Adrenal gland (tissue), 12 donors: ENCODE results near the gene THSD4. TPM values are rescaled to one million over a fixed set of nuclear protein-coding genes. Genes with fewer than 3 reads are reported as not detected.

ENCODE experiments used
- DNase-seq, 7 donors: peaks; one replicate each; pipeline ENCODE4 v3.0.0-alpha.2; 2019 to 2020
- H3K27ac ChIP-seq, 5 donors: fragments of 200-600 bp; sonication (generic) in 4 of 5; 1 replicate in 3 of 5; 2 replicates in 2 of 5; pipeline versions ENCODE4 v1.5.1 to v1.8.0; 2016 to 2020; ENCODE audit warnings: mild to moderate bottlenecking in 1 of 5
- H3K27me3 ChIP-seq: fragments of 200-600 bp; 2 replicates; pipeline ENCODE4 v1.8.0; 2021
- H3K36me3 ChIP-seq, 2 donors: fragments of 200-600 bp; replicated peaks in 1 of 2; 1 replicate in 1 of 2; 2 replicates in 1 of 2; pipeline versions ENCODE4 v1.5.1 to v1.8.0; 2018 to 2022
- H3K4me1 ChIP-seq, 2 donors: fragments of 200-600 bp; replicated peaks in 1 of 2; 1 replicate in 1 of 2; 2 replicates in 1 of 2; pipeline versions ENCODE4 v1.5.1 to v1.8.0; 2018 to 2021
- H3K4me3 ChIP-seq, 4 donors: fragments of 200-600 bp; sonication (generic) in 3 of 4; one replicate each; pipeline ENCODE4 v1.5.1; 2016 to 2018
- H3K9me3 ChIP-seq, 3 donors: fragments of 200-600 bp; sonication (generic) in 1 of 3; replicated peaks in 1 of 3; 1 replicate in 2 of 3; 2 replicates in 1 of 3; pipeline versions ENCODE4 v1.5.1 to v1.8.0; 2016 to 2021
- POLR2A ChIP-seq, 2 donors: fragments of 450-650 bp; IDR thresholded peaks; one replicate each; pipeline ENCODE4 v1.6.1; 2017; ENCODE audit warnings: antibody characterized with exemption in 2 of 2, mild to moderate bottlenecking in 2 of 2, moderate library complexity in 1 of 2
- WGBS, 4 donors: extraction: QIAGEN DNeasy Blood & Tissue Kit in 2 of 4; methylation state at CpG; one replicate each; pipeline versions ENCODE4 v1.1.5 to v1.1.7; 2013 to 2017; 5-methylcytosine and 5-hydroxymethylcytosine counted together
- intact Hi-C, 2 donors: fragments of 100-400 bp; cut with DNase I; formaldehyde crosslinking; loops; one replicate each; pipeline versions ENCODE4 v1.14.1 to v1.15.0; 2022 to 2023
- polyA plus RNA-seq, 3 donors: library from polyadenylated mRNA; stranded (reverse); fragments of 200-250 nt in 2 of 3; fragments of 350-450 nt in 1 of 3; fragmentation: Illumina TruSeq in 1 of 3; extraction: RNeasy Lipid Tissue Mini Kit (QIAGEN cat#74804) in 1 of 3; gene quantifications; one replicate each; pipeline ENCODE4 v1.2.3, GENCODE V29; 2013 to 2014
- total RNA-seq, 9 donors: library from RNA; depleted of rRNA in 4 of 9; stranded (reverse); fragments of >200 nt in 4 of 9; fragments of 120-200 nt in 1 of 9; fragmentation: NEBNext Ultra II Directional in 1 of 9; extraction: Animal tissue kit (Norgen Biotek cat#: 25700) in 1 of 9; gene quantifications; one replicate each; pipeline versions ENCODE4 v1.1.0 to v1.2.4, GENCODE V29; 2013 to 2023
- TF ChIP-seq, protein P1 (sequence below), 6 experiments: fragments of 450-650 bp in 4 of 6; fragments of 200-600 bp in 2 of 6; sonication (generic) in 1 of 6; IDR thresholded peaks; 1 replicate in 5 of 6; 2 replicates in 1 of 6; pipeline versions ENCODE4 v1.5.1 to v1.8.0; 2016 to 2021; ENCODE audit warnings: antibody characterized with exemption in 6 of 6, mild to moderate bottlenecking in 2 of 6, moderate library complexity in 1 of 6
- donor health status: healthy with polysubstance abuse.
- donor health status: Bipolar disorder and iron deficiency.
- donor health status: DM: yes; HTN: yes; CAD: no.
- donor health status: DM: no; HTN: no; CAD: no.
- donor health status: DM: no; HTN: no; CAD: no.
- donor health status: DM: yes; HTN: yes; CAD: no.

The THSD4 gene
- total and polyA plus RNA-seq, 12 donors = 5.3 to 53.2 (median 23.2) TPM

DNA sequence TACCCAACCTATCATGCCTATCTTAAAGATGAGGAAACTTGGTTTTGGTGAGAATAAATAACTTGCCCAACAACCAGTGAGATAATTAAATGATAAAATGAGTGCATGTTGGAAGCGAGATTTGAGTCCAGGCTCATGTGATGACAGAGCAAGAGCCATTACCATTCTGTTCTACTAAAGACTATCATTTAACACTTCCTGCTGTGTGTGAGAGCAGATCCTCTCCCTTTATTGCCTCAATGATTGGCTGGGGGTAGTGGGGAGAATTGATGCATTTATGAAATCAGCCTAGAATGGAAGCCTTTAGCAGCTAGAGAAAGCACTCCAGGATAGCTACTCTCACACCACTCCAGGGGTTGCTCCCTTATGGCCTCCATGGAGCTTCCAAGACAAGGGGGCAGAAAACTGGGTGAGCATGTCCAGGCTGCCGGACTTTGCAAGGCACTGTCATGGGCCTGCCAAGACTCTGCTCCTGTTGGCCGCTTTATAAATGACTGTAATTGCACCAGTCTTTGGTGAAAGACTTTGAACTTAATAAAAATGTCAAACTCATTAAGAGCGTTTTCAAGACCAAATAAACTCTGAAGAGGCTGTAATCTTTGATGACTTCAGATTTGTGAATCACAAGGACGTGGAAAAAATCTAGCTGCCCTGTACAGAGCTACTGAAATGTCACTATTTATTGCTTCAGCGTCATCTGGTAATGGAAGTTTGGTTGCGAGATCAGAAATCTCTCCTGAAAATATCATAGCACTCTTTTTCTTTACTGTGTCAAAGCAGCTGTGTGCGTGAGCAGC, 486.0 kb downstream of the THSD4 start:
- peak in 4 of 7 donors; percentile 21 to 31 (median 23) for DNase-seq
- TF ChIP-seq, protein P1, sequence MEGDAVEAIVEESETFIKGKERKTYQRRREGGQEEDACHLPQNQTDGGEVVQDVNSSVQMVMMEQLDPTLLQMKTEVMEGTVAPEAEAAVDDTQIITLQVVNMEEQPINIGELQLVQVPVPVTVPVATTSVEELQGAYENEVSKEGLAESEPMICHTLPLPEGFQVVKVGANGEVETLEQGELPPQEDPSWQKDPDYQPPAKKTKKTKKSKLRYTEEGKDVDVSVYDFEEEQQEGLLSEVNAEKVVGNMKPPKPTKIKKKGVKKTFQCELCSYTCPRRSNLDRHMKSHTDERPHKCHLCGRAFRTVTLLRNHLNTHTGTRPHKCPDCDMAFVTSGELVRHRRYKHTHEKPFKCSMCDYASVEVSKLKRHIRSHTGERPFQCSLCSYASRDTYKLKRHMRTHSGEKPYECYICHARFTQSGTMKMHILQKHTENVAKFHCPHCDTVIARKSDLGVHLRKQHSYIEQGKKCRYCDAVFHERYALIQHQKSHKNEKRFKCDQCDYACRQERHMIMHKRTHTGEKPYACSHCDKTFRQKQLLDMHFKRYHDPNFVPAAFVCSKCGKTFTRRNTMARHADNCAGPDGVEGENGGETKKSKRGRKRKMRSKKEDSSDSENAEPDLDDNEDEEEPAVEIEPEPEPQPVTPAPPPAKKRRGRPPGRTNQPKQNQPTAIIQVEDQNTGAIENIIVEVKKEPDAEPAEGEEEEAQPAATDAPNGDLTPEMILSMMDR (IDR thresholded peaks at IDR 0.05) = no peak
- TF ChIP-seq POLR2A (IDR thresholded peaks at IDR 0.05) = no peak
- H3K4me1 ChIP-seq = peaks cover 0 to 15% of the 10 kb centered on the region in 2 donors
- H3K4me3 ChIP-seq = no peak overlapping the region
- WGBS, 4 donors = 50 to 68% (median 59%) methylated on average over 8 of the region's 8 CpGs
- H3K27ac ChIP-seq = peak overlapping the region in 3 of 5 donors; percentile 26 to 58 (median 55)
- H3K9me3 ChIP-seq = no peaks in the 10 kb centered on the region
- no peaks in the 10 kb centered on the region for H3K27me3 ChIP-seq
- H3K36me3 ChIP-seq = no peaks in the 10 kb centered on the region
- intact Hi-C loops = no loop called here

DNA sequence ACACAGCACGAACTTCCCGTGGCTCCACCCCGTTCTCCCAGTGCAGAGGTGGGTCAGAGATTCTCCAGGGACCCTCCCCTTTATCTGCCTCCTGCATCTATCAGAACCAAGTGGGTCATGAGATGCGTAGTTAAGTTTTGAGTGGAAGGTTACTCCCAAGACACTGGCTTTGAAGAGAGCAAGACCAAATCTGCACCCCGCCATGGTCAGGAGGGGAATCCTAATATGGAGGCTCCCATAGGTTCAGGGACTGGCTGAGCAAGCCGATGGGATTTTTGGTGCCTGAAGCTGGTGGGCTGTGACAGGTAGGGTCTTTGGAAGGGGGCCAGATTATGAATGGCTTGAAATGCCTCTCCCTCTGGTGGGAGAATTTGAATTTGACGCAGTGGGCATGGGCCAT, 488.1 kb downstream of the THSD4 start:
- Histone ChIP-seq H3K36me3 (no peaks in the 10 kb centered on the region), H3K27me3 (no peaks in the 10 kb centered on the region), H3K4me3 (no peak overlapping the region), H3K9me3 (no peaks in the 10 kb centered on the region), H3K27ac (no peak overlapping the region), H3K4me1 (peaks cover 0 to 8% of the 10 kb centered on the region in 2 donors)
- intact Hi-C loops = no loop called here
- no peak for TF ChIP-seq POLR2A (IDR thresholded peaks at IDR 0.05)
- TF ChIP-seq, protein P1 (IDR thresholded peaks at IDR 0.05) = no peak
- WGBS, 4 donors = 51 to 74% (median 58%) methylated on average over 7 of the region's 7 CpGs
- DNase-seq = no peak

DNA sequence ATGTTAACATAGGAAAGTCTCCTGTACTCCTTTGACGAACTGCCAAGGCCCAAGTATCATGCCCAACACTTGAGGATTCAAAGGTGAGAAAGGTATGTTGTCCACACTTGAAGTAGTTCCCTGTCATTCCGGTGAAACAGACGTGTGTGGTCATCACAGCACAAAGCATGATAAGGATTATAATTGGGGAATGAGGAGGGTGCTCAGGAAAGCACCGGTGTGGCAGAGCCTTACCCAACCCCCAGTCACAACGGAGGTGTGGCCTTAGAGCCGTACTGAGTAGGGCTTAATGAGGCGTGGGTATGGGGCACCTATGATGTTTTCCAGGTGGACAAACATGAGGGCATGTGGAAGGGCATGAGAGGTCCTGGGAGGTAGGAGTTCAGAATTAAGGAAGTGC, 492.1 kb downstream of the THSD4 start:
- DNase-seq = no peak
- H3K27ac ChIP-seq = no peak overlapping the region
- no peaks in the 10 kb centered on the region for H3K27me3 ChIP-seq
- no peaks in the 10 kb centered on the region for H3K9me3 ChIP-seq
- TF ChIP-seq, protein P1 (IDR thresholded peaks at IDR 0.05) = no peak
- no peak for TF ChIP-seq POLR2A (IDR thresholded peaks at IDR 0.05)
- intact Hi-C loops = no loop called here
- no peak overlapping the region for H3K4me3 ChIP-seq
- H3K36me3 ChIP-seq = no peaks in the 10 kb centered on the region
- 89 to 95% (median 92%) methylated on average over 7 of the region's 7 CpGs for WGBS, 4 donors
- H3K4me1 ChIP-seq = no peaks in the 10 kb centered on the region

DNA sequence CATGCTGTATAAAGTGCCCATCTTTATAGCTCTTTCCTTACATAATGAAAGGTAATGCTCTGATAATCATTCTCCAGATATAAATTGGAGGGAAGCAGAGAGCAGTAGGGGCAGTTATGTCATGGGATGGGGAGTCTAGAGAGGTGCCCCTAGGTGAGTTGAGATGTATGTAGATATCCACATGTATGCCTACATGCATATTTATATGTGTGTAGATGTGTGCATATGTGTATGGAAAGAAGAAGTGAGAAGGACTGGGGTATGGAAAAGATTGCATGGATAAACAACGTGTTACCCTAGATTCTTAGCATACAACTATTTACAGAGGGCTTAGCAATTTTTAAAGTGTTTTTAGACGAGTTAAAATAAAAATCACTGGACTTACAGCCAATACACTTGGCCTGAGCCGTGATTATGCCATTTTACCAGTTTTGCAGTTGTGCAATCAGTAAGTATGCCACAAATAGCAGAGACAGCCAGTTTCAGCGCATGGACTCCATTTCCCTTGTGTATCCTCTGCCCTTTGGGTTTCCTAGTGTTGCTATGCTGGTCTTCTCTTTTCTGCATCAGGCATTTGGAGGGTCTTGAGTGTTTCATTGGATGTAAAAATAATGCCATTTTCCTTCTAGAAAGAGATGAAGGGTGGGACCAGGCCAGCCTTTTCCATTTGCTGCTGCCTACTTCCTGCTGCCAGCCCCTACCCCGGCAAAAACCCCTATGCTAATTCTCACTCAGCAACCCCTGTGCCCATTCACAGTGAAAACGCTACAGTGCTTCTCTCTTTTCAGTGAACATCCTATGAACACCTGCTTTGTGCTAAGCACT, 495.7 kb downstream of the THSD4 start:
- Histone ChIP-seq H3K4me3 (no peak overlapping the region), H3K27ac (no peak overlapping the region), H3K9me3 (no peaks in the 10 kb centered on the region), H3K36me3 (no peaks in the 10 kb centered on the region), H3K4me1 (no peaks in the 10 kb centered on the region), H3K27me3 (no peaks in the 10 kb centered on the region)
- intact Hi-C loops = no loop called here
- TF ChIP-seq, protein P1 (IDR thresholded peaks at IDR 0.05) = no peak
- TF ChIP-seq POLR2A (IDR thresholded peaks at IDR 0.05) = no peak
- 82 to 87% (median 87%) methylated on average over 6 of the region's 6 CpGs for WGBS, 4 donors
- DNase-seq = peak in 1 of 7 donors; percentile 11
